B cell (primary cell): ENCODE results near the gene GUCY1A1. TPM values are rescaled to one million over a fixed set of nuclear protein-coding genes. Genes with fewer than 3 reads are reported as not detected.

Experiments
- ATAC-seq: fragments of 200-7000 bp; cut with Tn5 transposase; one replicate; pipeline ENCODE4 v1.10.0; 2021; ENCODE audit warnings: low read depth, mild to moderate bottlenecking, moderate number of reproducible peaks, moderate library complexity
- CTCF ChIA-PET: fragments of 350-600 bp; sonication (Branson Sonifier 250); formaldehyde crosslinking; loops from one replicate; lab custom pipeline; 2021; ENCODE audit warnings: antibody characterized with exemption, inconsistent platforms; lab: Charles Lee
- POLR2A ChIA-PET: fragments of 350-600 bp; sonication (Branson Sonifier 250); formaldehyde crosslinking; loops from one replicate; lab custom pipeline; 2021; ENCODE audit warnings: antibody characterized with exemption; lab: Charles Lee
- DNase-seq: peaks from one replicate; pipeline ENCODE4 v3.0.0; 2013
- H2AFZ ChIP-seq: 2 replicates; pipeline ENCODE4 v1.6.1; 2012; ENCODE audit warnings: mild to moderate bottlenecking, low read depth, low read length; ENCODE audit not compliant: insufficient read depth, poor library complexity, severe bottlenecking
- H3K27ac ChIP-seq, 2 donors: 1 replicate in 1 of 2; 2 replicates in 1 of 2; pipeline ENCODE4 v1.5.1; 2012 to 2013; ENCODE audit warnings: low read length in 2 of 2, mild to moderate bottlenecking in 2 of 2, moderate library complexity in 1 of 2
- H3K27me3 ChIP-seq, 4 experiments: fragments of 200-600 bp in 1 of 4; sonication (generic) in 1 of 4; replicated peaks in 1 of 4; 1 replicate in 2 of 4; 2 replicates in 2 of 4; pipeline versions ENCODE4 v1.6.1 to v1.7.0; 2013 to 2016; ENCODE audit warnings: low read length in 3 of 4, mild to moderate bottlenecking in 2 of 4, mixed read lengths in 1 of 4, moderate library complexity in 1 of 4; ENCODE audit not compliant: insufficient read depth in 4 of 4, control insufficient read depth in 3 of 4; ENCODE audit errors: control extremely low read depth in 1 of 4
- H3K36me3 ChIP-seq, 2 experiments: replicated peaks in 1 of 2; 1 replicate in 1 of 2; 2 replicates in 1 of 2; pipeline versions ENCODE4 v1.6.1 to v1.7.1; 2013; ENCODE audit warnings: low read length in 1 of 2; ENCODE audit not compliant: insufficient read depth in 2 of 2, control insufficient read depth in 1 of 2; ENCODE audit errors: control extremely low read depth in 1 of 2, extremely low read depth in 1 of 2
- H3K4me1 ChIP-seq, 2 donors: fragments of 200-600 bp in 1 of 2; sonication (generic) in 1 of 2; 1 replicate in 1 of 2; 2 replicates in 1 of 2; pipeline versions ENCODE4 v1.5.1 to v1.6.1; 2013 to 2017; ENCODE audit warnings: low read length in 2 of 2; ENCODE audit not compliant: control insufficient read depth in 2 of 2, insufficient read depth in 2 of 2
- H3K4me2 ChIP-seq: replicated peaks from 2 replicates; pipeline ENCODE3; 2012; ENCODE audit warnings: mild to moderate bottlenecking, low read depth, low read length; ENCODE audit not compliant: poor library complexity, severe bottlenecking
- H3K4me3 ChIP-seq, 5 experiments: fragments of 200-600 bp in 1 of 5; sonication (generic) in 1 of 5; 1 replicate in 3 of 5; 2 replicates in 2 of 5; pipeline versions ENCODE4 v1.5.1 to v1.7.0; 2011 to 2016; ENCODE audit warnings: low read length in 4 of 5, mild to moderate bottlenecking in 4 of 5, low read depth in 2 of 5, control low read depth in 1 of 5, moderate library complexity in 1 of 5; ENCODE audit not compliant: insufficient read depth in 1 of 5; ENCODE audit errors: control extremely low read depth in 1 of 5, extremely low read depth in 1 of 5
- H3K79me2 ChIP-seq: fragments of 200-600 bp; sonication (generic); one replicate; pipeline ENCODE4 v1.6.0; 2016; ENCODE audit warnings: low read length; ENCODE audit not compliant: control insufficient read depth, insufficient read depth
- H3K9ac ChIP-seq: fragments of 200-600 bp; sonication (generic); 2 replicates; pipeline ENCODE4 v1.6.1; 2017; ENCODE audit warnings: mild to moderate bottlenecking, low read length, moderate library complexity
- H3K9me3 ChIP-seq, 3 donors: one replicate each; pipeline versions ENCODE4 v1.6.1 to v1.7.1; 2013; ENCODE audit warnings: low read length in 2 of 3; ENCODE audit not compliant: control insufficient read depth in 2 of 3, insufficient read depth in 1 of 3; ENCODE audit errors: control extremely low read depth in 1 of 3
- H4K20me1 ChIP-seq: 2 replicates; pipeline ENCODE4 v1.6.0; 2012; ENCODE audit warnings: mild to moderate bottlenecking, low read length; ENCODE audit not compliant: insufficient read depth, control insufficient read depth, poor library complexity, severe bottlenecking
- H3K27ac Mint-ChIP-seq: one replicate; pipeline ENCODE4 v1.8.0; 2021; ENCODE audit warnings: mixed read lengths
- H3K27me3 Mint-ChIP-seq: one replicate; pipeline ENCODE4 v1.8.0; 2021; ENCODE audit warnings: mixed read lengths
- H3K4me1 Mint-ChIP-seq: one replicate; pipeline ENCODE4 v1.8.0; 2021; ENCODE audit warnings: mixed read lengths
- H3K4me3 Mint-ChIP-seq: one replicate; pipeline ENCODE4 v1.8.0; 2021; ENCODE audit warnings: mixed read lengths
- H3K9me3 Mint-ChIP-seq: one replicate; pipeline ENCODE4 v1.8.0; 2022; ENCODE audit warnings: mixed read lengths; ENCODE audit not compliant: insufficient read depth
- CTCF ChIP-seq: fragments of 200-600 bp; IDR thresholded peaks from one replicate; pipeline ENCODE4 v1.8.0; 2022; ENCODE audit warnings: antibody characterized with exemption, mild to moderate bottlenecking
- EZH2 ChIP-seq: IDR thresholded peaks from 2 replicates; pipeline ENCODE4 v1.6.1; 2012; ENCODE audit warnings: borderline replicate concordance, low read depth, mild to moderate bottlenecking, moderate library complexity, low read length; ENCODE audit not compliant: insufficient read depth, poor library complexity, severe bottlenecking
- WGBS: methylation state at CpG from one replicate; pipeline ENCODE4 v1.1.5; 2013; ENCODE audit warnings: missing lambda C conversion rate; ENCODE audit not compliant: insufficient coverage; 5-methylcytosine and 5-hydroxymethylcytosine counted together
- intact Hi-C: fragments of 100-400 bp; cut with micrococcal nuclease; formaldehyde crosslinking; loops from one replicate; pipeline ENCODE4 v1.10.0; 2022
- polyA plus RNA-seq: library from polyadenylated mRNA; depleted of rRNA; stranded (reverse); fragments of >200 nt; gene quantifications from 2 replicates; pipeline ENCODE4 v1.2.3, GENCODE V29; 2012
- total RNA-seq, 2 donors: library from RNA; stranded (reverse); fragments of 120-200 nt in 1 of 2; gene quantifications; 1 replicate in 1 of 2; 2 replicates in 1 of 2; pipeline versions ENCODE4 v1.2.3 to v1.2.4, GENCODE V29; 2013 to 2022

Gene GUCY1A1
- total and polyA plus RNA-seq, 2 donors (not counting 1 experiment from before 2014, with no cell fraction given): 0.12 to 0.25 TPM

GRCh38 chr4:155653052-155653451, 13.6 kb upstream of the GUCY1A1 start:
- H3K9ac ChIP-seq: no peak overlapping the region
- no peaks in the 10 kb centered on the region for H3K4me1 Mint-ChIP-seq
- no peaks in the 10 kb centered on the region for H3K9me3 Mint-ChIP-seq
- no peak overlapping the region for H3K27ac Mint-ChIP-seq
- H2AFZ ChIP-seq: no peak overlapping the region
- H4K20me1 ChIP-seq: no peaks in the 10 kb centered on the region
- no peak for ATAC-seq
- H3K27me3 ChIP-seq: no peaks in the 10 kb centered on the region
- no peak overlapping the region for H3K4me3 ChIP-seq
- no peaks in the 10 kb centered on the region for H3K27me3 Mint-ChIP-seq
- no peaks in the 10 kb centered on the region for H3K79me2 ChIP-seq
- peaks cover 0 to 1% (median 0%) of the 10 kb centered on the region in 3 donors for H3K9me3 ChIP-seq
- no peak for DNase-seq
- TF ChIP-seq EZH2: no peak
- no peak overlapping the region for H3K27ac ChIP-seq
- no peak overlapping the region for H3K4me3 Mint-ChIP-seq
- POLR2A ChIA-PET: no interaction called here
- H3K4me1 ChIP-seq: no peaks in the 10 kb centered on the region
- intact Hi-C loops: no loop called here
- H3K36me3 ChIP-seq: no peaks in the 10 kb centered on the region
- no peak overlapping the region for H3K4me2 ChIP-seq
- CTCF ChIA-PET: no interaction called here

GRCh38 chr4:155656025-155656424, 10.6 kb upstream of the GUCY1A1 start:
- DNase-seq (no peak), ATAC-seq (no peak)
- Histone ChIP-seq H3K9ac (no peak overlapping the region), H3K27me3 (no peaks in the 10 kb centered on the region), H3K9me3 (peaks cover 0 to 1% (median 0%) of the 10 kb centered on the region in 3 donors), H3K79me2 (no peaks in the 10 kb centered on the region), H3K4me1 (no peaks in the 10 kb centered on the region), H2AFZ (no peak overlapping the region), H3K4me3 (no peak overlapping the region), H4K20me1 (no peaks in the 10 kb centered on the region), H3K36me3 (no peaks in the 10 kb centered on the region), H3K4me2 (no peak overlapping the region), H3K27ac (no peak overlapping the region)
- WGBS: no CpG with 5 or more reads among the region's 4 CpGs
- TF ChIP-seq EZH2 (no peak), CTCF (no peak)
- Mint-ChIP-seq H3K9me3 (no peaks in the 10 kb centered on the region), H3K27me3 (no peaks in the 10 kb centered on the region), H3K4me1 (no peaks in the 10 kb centered on the region), H3K27ac (no peak overlapping the region), H3K4me3 (no peak overlapping the region)
- ChIA-PET CTCF (no interaction called here), POLR2A (no interaction called here)
- intact Hi-C loops: no loop called here
